Suppressor macrophage treated with lipopolysaccharide for 4 hours (primary cell): ENCODE results near the gene RALGPS1.

Source experiments
- DNase-seq: peaks from one replicate; pipeline ENCODE4 v3.0.0-alpha.2; 2020

Gene RALGPS1

GRCh38 chr9:127128341-127129072 lies 213.9 kb downstream of the RALGPS1 start:
- DNase-seq, result peak; percentile 75

GRCh38 chr9:127129073-127129717 lies 214.6 kb downstream of the RALGPS1 start:
- no peak for DNase-seq

- no peak for DNase-seq
Measured at GRCh38 chr9:127129718-127130085, 215.1 kb downstream of the RALGPS1 start.

GRCh38 chr9:127130235-127130634 lies 215.7 kb downstream of the RALGPS1 start:
- DNase-seq, result no peak

GRCh38 chr9:127130661-127131538 lies 216.3 kb downstream of the RALGPS1 start:
- peak; percentile 85 for DNase-seq

- no peak for DNase-seq
Measured at GRCh38 chr9:127131871-127132270, 217.3 kb downstream of the RALGPS1 start.

GRCh38 chr9:127132375-127132774 lies 217.8 kb downstream of the RALGPS1 start:
- no peak for DNase-seq

GRCh38 chr9:127132921-127133647 lies 218.5 kb downstream of the RALGPS1 start:
- no peak for DNase-seq

GRCh38 chr9:127133739-127134167 lies 219.2 kb downstream of the RALGPS1 start:
- no peak for DNase-seq

- DNase-seq, result no peak
Measured at GRCh38 chr9:127135056-127135745, 220.6 kb downstream of the RALGPS1 start.

- no peak for DNase-seq
Measured at GRCh38 chr9:127136081-127136879, 221.7 kb downstream of the RALGPS1 start.

GRCh38 chr9:127136880-127137639 lies 222.5 kb downstream of the RALGPS1 start:
- no peak for DNase-seq

- no peak for DNase-seq
Measured at GRCh38 chr9:127137640-127138360, 223.2 kb downstream of the RALGPS1 start.

- DNase-seq, result no peak
Measured at GRCh38 chr9:127138444-127138843, 223.9 kb downstream of the RALGPS1 start.

GRCh38 chr9:127139071-127139731 lies 224.6 kb downstream of the RALGPS1 start:
- DNase-seq, result no peak

- no peak for DNase-seq
Measured at GRCh38 chr9:127139775-127140174, 225.2 kb downstream of the RALGPS1 start.

- no peak for DNase-seq
Measured at GRCh38 chr9:127140181-127140580, 225.6 kb downstream of the RALGPS1 start.

GRCh38 chr9:127140842-127141675 lies 226.5 kb downstream of the RALGPS1 start:
- no peak for DNase-seq
